ENCODE data around the gene SMOC2. TPM values are rescaled to one million over a fixed set of nuclear protein-coding genes. Genes with fewer than 3 reads are reported as not detected.

The SMOC2 gene
- total and polyA plus RNA-seq, 2 donors, result 5.4 to 6.5 TPM

- no peak for DNase-seq (ENCODE audit: low read depth in 6 of 9, low spot score in 9 of 9)
- no peak overlapping the region for H3K27ac ChIP-seq (ENCODE audit: low read depth in 1 of 2, low read length in 1 of 2)
- H3K4me1 ChIP-seq (ENCODE audit: control insufficient read depth in 2 of 2, insufficient read depth in 2 of 2, low read length in 2 of 2), result no peaks in the 10 kb centered on the region
- no peak overlapping the region for H3K4me3 ChIP-seq (ENCODE audit: low read length in 2 of 2)
- 95% methylated on average over 15 of the region's 15 CpGs for WGBS
- no peaks in the 10 kb centered on the region for H3K36me3 ChIP-seq (ENCODE audit: control insufficient read depth in 2 of 2, insufficient read depth in 2 of 2, low read length in 1 of 2)
- H3K27me3 ChIP-seq (ENCODE audit: control insufficient read depth in 2 of 2, insufficient read depth in 1 of 2, low read length in 1 of 2), result no peaks in the 10 kb centered on the region
- peaks cover 0 to 8% of the 10 kb centered on the region in 2 donors for H3K9me3 ChIP-seq (ENCODE audit: control insufficient read depth in 2 of 2, insufficient read depth in 1 of 2, low read length in 1 of 2)
Observed at GRCh38 chr6:168624948-168625347, 184.0 kb downstream of the SMOC2 start.

- Histone ChIP-seq H3K9me3 (ENCODE audit: control insufficient read depth in 2 of 2, insufficient read depth in 1 of 2, low read length in 1 of 2) (peaks cover 0 to 8% of the 10 kb centered on the region in 2 donors), H3K4me3 (ENCODE audit: low read length in 2 of 2) (no peak overlapping the region), H3K27me3 (ENCODE audit: control insufficient read depth in 2 of 2, insufficient read depth in 1 of 2, low read length in 1 of 2) (no peaks in the 10 kb centered on the region), H3K27ac (ENCODE audit: low read depth in 1 of 2, low read length in 1 of 2) (no peak overlapping the region), H3K4me1 (ENCODE audit: control insufficient read depth in 2 of 2, insufficient read depth in 2 of 2, low read length in 2 of 2) (no peaks in the 10 kb centered on the region), H3K36me3 (ENCODE audit: control insufficient read depth in 2 of 2, insufficient read depth in 2 of 2, low read length in 1 of 2) (no peaks in the 10 kb centered on the region)
- no peak for DNase-seq (ENCODE audit: low read depth in 6 of 9, low spot score in 9 of 9)
- WGBS, result 85% methylated on average over 18 of the region's 18 CpGs
Observed at GRCh38 chr6:168625602-168626001, 184.6 kb downstream of the SMOC2 start.

GRCh38 chr6:168626046-168626602 lies 185.1 kb downstream of the SMOC2 start:
- WGBS, result 86% methylated on average over 19 of the region's 19 CpGs
- no peak for DNase-seq (ENCODE audit: low read depth in 6 of 9, low spot score in 9 of 9)

GRCh38 chr6:168627506-168628175 lies 186.7 kb downstream of the SMOC2 start:
- peaks cover 0 to 7% of the 10 kb centered on the region in 2 donors for H3K9me3 ChIP-seq (ENCODE audit: control insufficient read depth in 2 of 2, insufficient read depth in 1 of 2, low read length in 1 of 2)
- WGBS, result 90% methylated on average over 8 of the region's 8 CpGs
- no peak for DNase-seq (ENCODE audit: low read depth in 6 of 9, low spot score in 9 of 9)
- H3K4me1 ChIP-seq (ENCODE audit: control insufficient read depth in 2 of 2, insufficient read depth in 2 of 2, low read length in 2 of 2), result no peaks in the 10 kb centered on the region
- no peaks in the 10 kb centered on the region for H3K36me3 ChIP-seq (ENCODE audit: control insufficient read depth in 2 of 2, insufficient read depth in 2 of 2, low read length in 1 of 2)
- no peak overlapping the region for H3K27ac ChIP-seq (ENCODE audit: low read depth in 1 of 2, low read length in 1 of 2)
- no peak overlapping the region for H3K4me3 ChIP-seq (ENCODE audit: low read length in 2 of 2)
- H3K27me3 ChIP-seq (ENCODE audit: control insufficient read depth in 2 of 2, insufficient read depth in 1 of 2, low read length in 1 of 2), result no peaks in the 10 kb centered on the region

More at GRCh38 chr6:168626046-168626602, 185.1 kb downstream of the SMOC2 start:
- H3K27ac ChIP-seq (ENCODE audit: low read depth in 1 of 2, low read length in 1 of 2), result no peak overlapping the region
- no peaks in the 10 kb centered on the region for H3K4me1 ChIP-seq (ENCODE audit: control insufficient read depth in 2 of 2, insufficient read depth in 2 of 2, low read length in 2 of 2)
- H3K36me3 ChIP-seq (ENCODE audit: control insufficient read depth in 2 of 2, insufficient read depth in 2 of 2, low read length in 1 of 2), result no peaks in the 10 kb centered on the region
- no peak overlapping the region for H3K4me3 ChIP-seq (ENCODE audit: low read length in 2 of 2)
- no peaks in the 10 kb centered on the region for H3K27me3 ChIP-seq (ENCODE audit: control insufficient read depth in 2 of 2, insufficient read depth in 1 of 2, low read length in 1 of 2)
- H3K9me3 ChIP-seq (ENCODE audit: control insufficient read depth in 2 of 2, insufficient read depth in 1 of 2, low read length in 1 of 2), result peaks cover 0 to 8% of the 10 kb centered on the region in 2 donors

GRCh38 chr6:168628176-168628553 lies 187.2 kb downstream of the SMOC2 start:
- WGBS, result 85% methylated on average over 6 of the region's 6 CpGs
- H3K36me3 ChIP-seq (ENCODE audit: control insufficient read depth in 2 of 2, insufficient read depth in 2 of 2, low read length in 1 of 2), result no peaks in the 10 kb centered on the region
- no peaks in the 10 kb centered on the region for H3K4me1 ChIP-seq (ENCODE audit: control insufficient read depth in 2 of 2, insufficient read depth in 2 of 2, low read length in 2 of 2)
- no peak overlapping the region for H3K27ac ChIP-seq (ENCODE audit: low read depth in 1 of 2, low read length in 1 of 2)
- H3K27me3 ChIP-seq (ENCODE audit: control insufficient read depth in 2 of 2, insufficient read depth in 1 of 2, low read length in 1 of 2), result no peaks in the 10 kb centered on the region
- DNase-seq (ENCODE audit: low read depth in 6 of 9, low spot score in 9 of 9), result no peak
- H3K4me3 ChIP-seq (ENCODE audit: low read length in 2 of 2), result no peak overlapping the region
- peaks cover 0 to 4% of the 10 kb centered on the region in 2 donors for H3K9me3 ChIP-seq (ENCODE audit: control insufficient read depth in 2 of 2, insufficient read depth in 1 of 2, low read length in 1 of 2)

GRCh38 chr6:168628732-168629245 lies 187.8 kb downstream of the SMOC2 start:
- Histone ChIP-seq H3K4me3 (ENCODE audit: low read length in 2 of 2) (no peak overlapping the region), H3K9me3 (ENCODE audit: control insufficient read depth in 2 of 2, insufficient read depth in 1 of 2, low read length in 1 of 2) (peaks cover 0 to 1% of the 10 kb centered on the region in 2 donors), H3K4me1 (ENCODE audit: control insufficient read depth in 2 of 2, insufficient read depth in 2 of 2, low read length in 2 of 2) (no peaks in the 10 kb centered on the region), H3K27me3 (ENCODE audit: control insufficient read depth in 2 of 2, insufficient read depth in 1 of 2, low read length in 1 of 2) (no peaks in the 10 kb centered on the region), H3K36me3 (ENCODE audit: control insufficient read depth in 2 of 2, insufficient read depth in 2 of 2, low read length in 1 of 2) (no peaks in the 10 kb centered on the region), H3K27ac (ENCODE audit: low read depth in 1 of 2, low read length in 1 of 2) (no peak overlapping the region)
- 96% methylated on average over 19 of the region's 19 CpGs for WGBS
- DNase-seq (ENCODE audit: low read depth in 6 of 9, low spot score in 9 of 9), result no peak

- 88% methylated on average over 4 of the region's 4 CpGs for WGBS
- no peak overlapping the region for H3K27ac ChIP-seq (ENCODE audit: low read depth in 1 of 2, low read length in 1 of 2)
- DNase-seq (ENCODE audit: low read depth in 6 of 9, low spot score in 9 of 9), result no peak
- no peaks in the 10 kb centered on the region for H3K36me3 ChIP-seq (ENCODE audit: control insufficient read depth in 2 of 2, insufficient read depth in 2 of 2, low read length in 1 of 2)
- H3K4me3 ChIP-seq (ENCODE audit: low read length in 2 of 2), result no peak overlapping the region
- no peaks in the 10 kb centered on the region for H3K4me1 ChIP-seq (ENCODE audit: control insufficient read depth in 2 of 2, insufficient read depth in 2 of 2, low read length in 2 of 2)
- no peaks in the 10 kb centered on the region for H3K27me3 ChIP-seq (ENCODE audit: control insufficient read depth in 2 of 2, insufficient read depth in 1 of 2, low read length in 1 of 2)
- H3K9me3 ChIP-seq (ENCODE audit: control insufficient read depth in 2 of 2, insufficient read depth in 1 of 2, low read length in 1 of 2), result no peaks in the 10 kb centered on the region
Observed at GRCh38 chr6:168631564-168631963, 190.6 kb downstream of the SMOC2 start.

GRCh38 chr6:168632694-168633093 lies 191.7 kb downstream of the SMOC2 start:
- H3K4me1 ChIP-seq (ENCODE audit: control insufficient read depth in 2 of 2, insufficient read depth in 2 of 2, low read length in 2 of 2), result no peaks in the 10 kb centered on the region
- no peaks in the 10 kb centered on the region for H3K27me3 ChIP-seq (ENCODE audit: control insufficient read depth in 2 of 2, insufficient read depth in 1 of 2, low read length in 1 of 2)
- no peaks in the 10 kb centered on the region for H3K9me3 ChIP-seq (ENCODE audit: control insufficient read depth in 2 of 2, insufficient read depth in 1 of 2, low read length in 1 of 2)
- no peaks in the 10 kb centered on the region for H3K36me3 ChIP-seq (ENCODE audit: control insufficient read depth in 2 of 2, insufficient read depth in 2 of 2, low read length in 1 of 2)
- no peak overlapping the region for H3K4me3 ChIP-seq (ENCODE audit: low read length in 2 of 2)
- WGBS, result 85% methylated on average over 3 of the region's 3 CpGs
- no peak overlapping the region for H3K27ac ChIP-seq (ENCODE audit: low read depth in 1 of 2, low read length in 1 of 2)
- no peak for DNase-seq (ENCODE audit: low read depth in 6 of 9, low spot score in 9 of 9)

GRCh38 chr6:168634541-168635328 lies 193.8 kb downstream of the SMOC2 start:
- no peaks in the 10 kb centered on the region for H3K27me3 ChIP-seq (ENCODE audit: control insufficient read depth in 2 of 2, insufficient read depth in 1 of 2, low read length in 1 of 2)
- DNase-seq (ENCODE audit: low read depth in 6 of 9, low spot score in 9 of 9), result no peak
- WGBS, result 70% methylated on average over 10 of the region's 10 CpGs
- no peaks in the 10 kb centered on the region for H3K36me3 ChIP-seq (ENCODE audit: control insufficient read depth in 2 of 2, insufficient read depth in 2 of 2, low read length in 1 of 2)
- H3K27ac ChIP-seq (ENCODE audit: low read depth in 1 of 2, low read length in 1 of 2), result no peak overlapping the region
- no peak overlapping the region for H3K4me3 ChIP-seq (ENCODE audit: low read length in 2 of 2)
- H3K9me3 ChIP-seq (ENCODE audit: control insufficient read depth in 2 of 2, insufficient read depth in 1 of 2, low read length in 1 of 2), result no peaks in the 10 kb centered on the region
- no peaks in the 10 kb centered on the region for H3K4me1 ChIP-seq (ENCODE audit: control insufficient read depth in 2 of 2, insufficient read depth in 2 of 2, low read length in 2 of 2)

Data from thymus (tissue), 11 donors.